OCI-M2 (cell line): ENCODE data around the gene CHTF18.
"Not testable (repeated sequence)": the region's sequence is repeated elsewhere in the genome, so short reads cannot be mapped to it uniquely, and the experiment has no call there.

Experiments
- DNase-seq: peaks from one replicate; lab custom pipeline; 2025; ENCODE audit not compliant: unreplicated experiment; lab: John Stamatoyannopoulos, UW

CHTF18 gene

GRCh38 chr16:775236-775796, 13.1 kb upstream of the CHTF18 start:
- no peak for DNase-seq

GRCh38 chr16:776298-776697, 12.1 kb upstream of the CHTF18 start:
- DNase-seq = not testable (repeated sequence)

- no peak for DNase-seq
Measured at GRCh38 chr16:776824-777223, 11.6 kb upstream of the CHTF18 start.

- no peak for DNase-seq
Measured at GRCh38 chr16:777826-778225, 10.6 kb upstream of the CHTF18 start.

- DNase-seq = no peak
Measured at GRCh38 chr16:778447-778846, 10.0 kb upstream of the CHTF18 start.

- no peak for DNase-seq
Measured at GRCh38 chr16:778909-779527, 9.4 kb upstream of the CHTF18 start.

GRCh38 chr16:779561-779960, 8.9 kb upstream of the CHTF18 start:
- DNase-seq = no peak

- DNase-seq = no peak
Measured at GRCh38 chr16:780296-780695, 8.1 kb upstream of the CHTF18 start.

GRCh38 chr16:781346-782010, 6.9 kb upstream of the CHTF18 start:
- DNase-seq = no peak

- DNase-seq = no peak
Measured at GRCh38 chr16:782258-782657, 6.2 kb upstream of the CHTF18 start.

- DNase-seq = no peak
Measured at GRCh38 chr16:782766-783403, 5.5 kb upstream of the CHTF18 start.

GRCh38 chr16:783404-784161, 4.8 kb upstream of the CHTF18 start:
- no peak for DNase-seq

- no peak for DNase-seq
Measured at GRCh38 chr16:784431-784830, 4.0 kb upstream of the CHTF18 start.

- no peak for DNase-seq
Measured at GRCh38 chr16:785563-786535, 2.6 kb upstream of the CHTF18 start.

- DNase-seq = no peak
Measured at GRCh38 chr16:787321-787966, 976 bp upstream of the CHTF18 start.

- no peak for DNase-seq
Measured at GRCh38 chr16:787978-788398, 432 bp upstream of the CHTF18 start, which contains the start of gene RPUSD1. Gene RPUSD1 (minus strand): TSS chr16:788381. CDS start chr16:787737, 644 bp downstream.

- no peak for DNase-seq
Measured at GRCh38 chr16:789191-789850, 901 bp downstream of the CHTF18 start.

GRCh38 chr16:790086-790485, 1.7 kb downstream of the CHTF18 start:
- DNase-seq = no peak

- DNase-seq = no peak
Measured at GRCh38 chr16:791131-791530, 2.7 kb downstream of the CHTF18 start.
